ENCODE data around the gene TTLL4. TPM values are rescaled to one million over a fixed set of nuclear protein-coding genes. Genes with fewer than 3 reads are reported as not detected.

The TTLL4 gene
- total RNA-seq, 1 experiment from 2014 or later = 33.6 TPM

GRCh38 chr2:218713922-218714321 is 3.3 kb downstream of the TTLL4 start:
- ChIA-PET POLR2A (interaction anchor here (0.7 kb wide), 1 partner anchor 9 kb away, joined by 3 read pairs; no protein-coding TSS in a partner anchor), CTCF (interaction anchor here (0.6 to 1.0 kb wide), 4 partner anchors 26 to 798 kb away, joined by 3 to 6 read pairs (median 3); no protein-coding TSS in a partner anchor)
- Mint-ChIP-seq H3K9me3 (ENCODE audit: unreplicated experiment) (no peaks in the 10 kb centered on the region), H3K36me3 (ENCODE audit: insufficient read depth, unreplicated experiment) (peaks cover 23% of the 10 kb centered on the region), H3K4me1 (ENCODE audit: insufficient read depth, unreplicated experiment) (peaks cover 21% of the 10 kb centered on the region), H3K27ac (ENCODE audit: low read depth, unreplicated experiment) (no peak overlapping the region), H3K27me3 (ENCODE audit: insufficient read depth, unreplicated experiment) (no peaks in the 10 kb centered on the region), H3K4me3 (ENCODE audit: unreplicated experiment) (no peak overlapping the region)
- no peak for TF ChIP-seq CTCF (IDR thresholded peaks at IDR 0.05; ENCODE audit: unreplicated experiment)
- intact Hi-C loops (cut with micrococcal nuclease) = no loop called here
- no peak for DNase-seq (ENCODE audit: unreplicated experiment)
- no TSS peak for BruUV-seq (replicated peaks)

GRCh38 chr2:218716070-218716469 is 5.4 kb downstream of the TTLL4 start:
- ChIA-PET CTCF (interaction anchor here (2.2 kb wide), 1 partner anchor 28 kb away, joined by 10 read pairs; no protein-coding TSS in a partner anchor), POLR2A (no interaction called here)
- no TSS peak for BruUV-seq (replicated peaks)

GRCh38 chr2:218717262-218717661 is 6.6 kb downstream of the TTLL4 start:
- no peak for TF ChIP-seq CTCF (IDR thresholded peaks at IDR 0.05; ENCODE audit: unreplicated experiment)
- Mint-ChIP-seq H3K36me3 (ENCODE audit: insufficient read depth, unreplicated experiment) (peaks cover 26% of the 10 kb centered on the region), H3K27ac (ENCODE audit: low read depth, unreplicated experiment) (peak overlapping the region; percentile 27), H3K4me3 (ENCODE audit: unreplicated experiment) (no peak overlapping the region), H3K4me1 (ENCODE audit: insufficient read depth, unreplicated experiment) (peaks cover 23% of the 10 kb centered on the region), H3K9me3 (ENCODE audit: unreplicated experiment) (no peaks in the 10 kb centered on the region), H3K27me3 (ENCODE audit: insufficient read depth, unreplicated experiment) (no peaks in the 10 kb centered on the region)
- ChIA-PET CTCF (interaction anchor here (0.6 to 2.2 kb wide), 8 partner anchors 10 to 182 kb away, joined by 3 to 10 read pairs (median 4); no protein-coding TSS in a partner anchor), POLR2A (interaction anchor here (0.8 to 1.4 kb wide), 2 partner anchors 14 to 34 kb away, joined by 3 to 7 read pairs; no protein-coding TSS in a partner anchor)
- intact Hi-C loops (cut with micrococcal nuclease) = no loop called here
- BruUV-seq (replicated peaks) = no TSS peak
- peak; percentile 52 for DNase-seq (ENCODE audit: unreplicated experiment)

More at GRCh38 chr2:218716070-218716469, 5.4 kb downstream of the TTLL4 start:
- Mint-ChIP-seq H3K27ac (ENCODE audit: low read depth, unreplicated experiment) (no peak overlapping the region), H3K4me1 (ENCODE audit: insufficient read depth, unreplicated experiment) (peaks cover 27% of the 10 kb centered on the region), H3K36me3 (ENCODE audit: insufficient read depth, unreplicated experiment) (peaks cover 30% of the 10 kb centered on the region), H3K4me3 (ENCODE audit: unreplicated experiment) (no peak overlapping the region), H3K9me3 (ENCODE audit: unreplicated experiment) (no peaks in the 10 kb centered on the region), H3K27me3 (ENCODE audit: insufficient read depth, unreplicated experiment) (no peaks in the 10 kb centered on the region)
- DNase-seq (ENCODE audit: unreplicated experiment) = peak; percentile 9
- TF ChIP-seq CTCF (IDR thresholded peaks at IDR 0.05; ENCODE audit: unreplicated experiment) = no peak
- intact Hi-C loops (cut with micrococcal nuclease) = no loop called here

- Mint-ChIP-seq H3K27me3 (ENCODE audit: insufficient read depth, unreplicated experiment) (no peaks in the 10 kb centered on the region), H3K36me3 (ENCODE audit: insufficient read depth, unreplicated experiment) (peaks cover 26% of the 10 kb centered on the region), H3K27ac (ENCODE audit: low read depth, unreplicated experiment) (no peak overlapping the region), H3K9me3 (ENCODE audit: unreplicated experiment) (no peaks in the 10 kb centered on the region), H3K4me1 (ENCODE audit: insufficient read depth, unreplicated experiment) (peaks cover 31% of the 10 kb centered on the region), H3K4me3 (ENCODE audit: unreplicated experiment) (no peak overlapping the region)
- intact Hi-C loops (cut with micrococcal nuclease) = no loop called here
- DNase-seq (ENCODE audit: unreplicated experiment) = no peak
- ChIA-PET POLR2A (interaction anchor here (1.4 kb wide), 1 partner anchor 13 kb away, joined by 7 read pairs; no protein-coding TSS in a partner anchor), CTCF (interaction anchor here (0.8 to 1.4 kb wide), 4 partner anchors 11 to 158 kb away, joined by 3 to 4 read pairs (median 4); no protein-coding TSS in a partner anchor)
- no TSS peak for BruUV-seq (replicated peaks)
- no peak for TF ChIP-seq CTCF (IDR thresholded peaks at IDR 0.05; ENCODE audit: unreplicated experiment)
Observed at GRCh38 chr2:218718058-218718457, 7.4 kb downstream of the TTLL4 start.
